DMS153 treated with DMSO at 0.1 percent for 48 hours (cell line): ENCODE measurements around the gene RBM7.

Experiments
- DNase-seq: peaks from one replicate; lab custom pipeline; 2025; ENCODE audit not compliant: unreplicated experiment; lab: John Stamatoyannopoulos, UW

RBM7 gene

GRCh38 chr11:114395736-114396135 lies 4.7 kb upstream of the RBM7 start:
- DNase-seq = no peak

- DNase-seq = no peak
Measured at GRCh38 chr11:114396916-114397315, 3.5 kb upstream of the RBM7 start.

GRCh38 chr11:114397349-114397982 lies 3.0 kb upstream of the RBM7 start:
- DNase-seq = no peak

GRCh38 chr11:114398303-114398920 lies 2.1 kb upstream of the RBM7 start:
- DNase-seq = no peak

GRCh38 chr11:114399490-114400215 lies 813 bp upstream of the RBM7 start:
- peak; percentile 67 for DNase-seq

- DNase-seq = no peak
Measured at GRCh38 chr11:114400915-114401223, 403 bp downstream of the RBM7 start.

- no peak for DNase-seq
Measured at GRCh38 chr11:114401311-114401710, 845 bp downstream of the RBM7 start.

- DNase-seq = no peak
Measured at GRCh38 chr11:114412946-114413345, 12.5 kb downstream of the RBM7 start.

- no peak for DNase-seq
Measured at GRCh38 chr11:114413958-114414357, 13.5 kb downstream of the RBM7 start.

GRCh38 chr11:114416441-114416961 lies 16.0 kb downstream of the RBM7 start:
- DNase-seq = no peak

- no peak for DNase-seq
Measured at GRCh38 chr11:114426280-114426679, 25.8 kb downstream of the RBM7 start.

GRCh38 chr11:114430290-114430689 lies 29.8 kb downstream of the RBM7 start:
- no peak for DNase-seq

- DNase-seq = no peak
Measured at GRCh38 chr11:114432893-114433292, 32.4 kb downstream of the RBM7 start.

- no peak for DNase-seq
Measured at GRCh38 chr11:114433376-114433775, 32.9 kb downstream of the RBM7 start.

- DNase-seq = no peak
Measured at GRCh38 chr11:114438303-114438702, 37.8 kb downstream of the RBM7 start.

GRCh38 chr11:114439229-114440120 lies 39.0 kb downstream of the RBM7 start, which contains the start of gene REXO2:
TSS of gene REXO2 (plus strand) at chr11:114439467. CDS start at chr11:114439529, 62 bp downstream.
- peak; percentile 82 for DNase-seq

- DNase-seq = no peak
Measured at GRCh38 chr11:114440121-114440860, 39.8 kb downstream of the RBM7 start.

- DNase-seq = peak; percentile 30
Measured at GRCh38 chr11:114440971-114441763, 40.7 kb downstream of the RBM7 start.

GRCh38 chr11:114441921-114442320 lies 41.5 kb downstream of the RBM7 start:
- DNase-seq = no peak

GRCh38 chr11:114442536-114442935 lies 42.1 kb downstream of the RBM7 start:
- DNase-seq = no peak
